ENCODE measurements around the gene PDGFC.
"Not testable (repeated sequence)": the region's sequence is repeated elsewhere in the genome, so short reads cannot be mapped to it uniquely, and the experiment has no call there.

PDGFC gene

GRCh38 chr4:156949373-156949814, 22.2 kb downstream of the PDGFC start:
- DNase-seq: no peak

GRCh38 chr4:156948738-156949137, 22.9 kb downstream of the PDGFC start:
- no peak for DNase-seq

DNA sequence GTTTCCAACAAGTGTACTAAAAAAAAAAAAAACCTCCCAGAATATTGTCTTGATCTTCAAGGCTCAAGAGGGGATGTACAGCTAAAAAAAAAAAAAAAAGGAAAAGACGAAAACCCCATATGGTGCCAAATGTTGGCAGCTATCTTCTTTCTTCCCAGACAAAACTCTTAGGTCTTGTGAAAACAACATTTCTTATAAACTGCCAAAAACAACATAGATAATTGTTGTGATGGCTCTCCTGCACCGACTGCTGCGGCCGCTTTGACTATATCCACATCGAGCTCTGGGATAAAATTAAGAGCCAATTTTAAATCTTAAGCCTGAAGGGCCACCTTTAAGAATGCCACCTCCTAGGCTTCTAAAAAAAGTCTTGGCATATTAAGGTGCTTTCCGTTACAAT, 23.5 kb downstream of the PDGFC start:
- no peak for DNase-seq

DNA sequence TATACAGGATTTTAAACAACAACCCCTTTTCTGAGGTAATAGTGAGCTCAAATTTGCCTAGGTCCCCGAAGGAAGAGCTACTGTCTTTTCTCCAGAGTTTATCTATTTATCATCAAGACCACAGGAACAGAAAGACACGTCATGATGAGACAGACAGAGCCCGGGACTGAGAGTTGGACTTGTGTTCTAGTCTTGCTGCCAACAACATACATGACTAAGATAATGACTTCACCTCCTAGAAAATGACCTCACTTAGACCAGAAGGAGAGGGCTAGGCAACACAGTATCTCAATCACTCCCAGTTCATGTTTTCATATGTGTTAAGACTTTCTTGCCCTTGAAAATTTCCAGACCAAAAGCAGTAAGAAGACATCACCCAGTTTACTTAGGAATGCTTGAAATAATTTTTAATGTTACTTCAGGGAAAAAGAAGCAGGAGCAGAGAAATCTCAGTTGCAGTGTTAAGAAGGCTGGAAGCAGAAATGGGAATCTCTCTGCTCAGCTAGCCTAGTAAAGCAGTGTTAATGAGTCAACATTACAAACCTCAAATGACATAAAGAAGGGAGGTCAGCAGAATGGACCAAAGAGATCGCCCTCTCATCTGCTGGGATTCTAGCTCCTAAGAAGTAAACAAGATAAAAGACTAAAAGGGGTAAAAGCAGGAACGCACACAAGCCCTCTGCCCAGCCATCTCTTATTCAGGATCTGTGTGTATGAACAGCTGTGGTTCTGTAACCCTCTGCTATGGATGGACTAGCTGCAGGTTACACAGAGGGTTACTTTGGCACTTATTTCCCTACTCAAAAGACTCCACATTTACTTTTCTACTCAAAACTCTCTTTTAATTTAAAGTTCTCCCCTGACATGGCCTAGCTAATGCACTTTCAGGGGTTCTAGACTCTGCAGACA, 24.8 kb downstream of the PDGFC start:
- no peak for DNase-seq

- no peak for DNase-seq
Observed at GRCh38 chr4:156945532-156945931, 26.1 kb downstream of the PDGFC start.

DNA sequence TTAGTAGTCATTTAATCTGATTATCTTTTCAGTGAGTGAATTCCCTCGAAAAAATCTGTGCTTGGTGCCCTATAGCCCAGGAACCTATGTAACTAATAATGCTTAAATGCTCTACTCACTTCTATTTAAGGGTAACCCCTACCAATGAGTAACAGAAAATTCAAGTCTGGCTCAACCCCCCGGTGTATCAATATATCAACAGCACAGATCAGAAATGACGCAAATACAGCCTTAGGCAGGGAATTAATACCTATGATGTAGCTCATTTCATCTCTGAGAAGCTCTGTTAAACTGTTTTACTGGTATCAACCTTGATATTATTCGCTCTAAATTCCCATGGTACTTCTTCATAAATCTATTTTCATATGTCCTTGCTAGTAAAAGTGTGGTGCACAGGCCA, 28.6 kb downstream of the PDGFC start:
- no peak for DNase-seq

DNA sequence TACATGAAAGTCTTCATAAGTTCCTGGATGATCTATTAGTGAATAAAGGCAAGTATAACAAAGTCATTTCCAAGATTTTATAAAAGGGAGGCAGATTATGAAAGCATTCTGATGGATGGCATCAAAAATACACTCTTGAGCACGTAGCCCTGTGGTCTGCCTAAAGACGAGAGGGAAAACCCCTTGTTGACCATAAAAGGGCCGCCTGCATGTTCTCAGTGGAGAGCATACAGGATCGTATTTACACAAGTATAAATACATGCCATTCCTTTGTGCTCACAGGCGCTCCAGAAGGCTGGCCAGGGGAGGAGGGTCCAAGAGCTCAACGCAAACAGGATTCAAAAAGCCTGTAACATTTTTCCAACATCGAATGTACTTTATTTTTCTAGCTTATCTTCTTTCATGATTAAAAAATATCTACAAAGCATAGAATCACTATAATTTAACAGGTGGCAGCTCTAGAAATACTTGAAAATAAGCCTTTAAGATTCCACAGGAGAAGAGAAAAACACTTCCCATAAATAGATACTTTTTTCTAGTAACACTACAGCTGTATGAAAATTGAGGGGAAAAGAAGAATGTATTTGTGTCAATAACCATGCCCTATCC, 29.6 kb downstream of the PDGFC start:
- DNase-seq: no peak

DNA sequence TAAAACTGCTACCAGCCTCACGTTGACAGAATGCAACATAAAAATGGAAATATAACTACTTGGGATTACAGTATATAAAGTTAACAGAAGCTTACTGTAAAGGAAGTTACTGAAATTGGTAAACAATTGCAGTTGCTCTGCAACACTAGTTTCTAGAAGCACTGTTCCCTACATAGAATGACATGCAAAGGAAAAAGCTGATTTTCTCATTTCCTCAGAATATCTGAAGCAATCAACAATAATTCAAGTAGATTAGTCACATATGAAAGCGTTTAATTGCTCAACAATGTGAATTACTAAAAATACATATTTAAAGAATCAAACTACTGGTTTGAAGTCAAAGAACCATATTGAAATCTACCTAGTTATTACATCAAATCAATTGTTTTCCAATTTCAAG, 31.8 kb downstream of the PDGFC start:
- DNase-seq: no peak

DNA sequence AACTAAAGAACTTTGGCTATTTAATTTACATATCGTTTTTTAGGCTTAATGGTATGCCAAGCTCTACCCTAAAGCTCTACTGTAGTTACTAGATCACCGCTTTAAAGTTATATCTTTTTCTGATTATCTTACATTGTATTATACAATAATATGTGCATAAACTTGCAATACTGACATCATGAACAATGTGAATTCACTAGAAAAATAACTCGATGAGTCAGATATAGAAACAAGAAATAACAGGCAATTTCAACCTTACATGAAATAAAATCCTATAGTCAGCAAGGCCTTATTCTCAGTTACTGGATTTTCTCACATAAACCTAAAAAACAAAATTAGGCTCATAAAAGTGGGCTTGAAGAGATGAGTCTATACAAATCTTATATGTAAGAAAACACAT, 32.5 kb downstream of the PDGFC start:
- DNase-seq: no peak

DNA sequence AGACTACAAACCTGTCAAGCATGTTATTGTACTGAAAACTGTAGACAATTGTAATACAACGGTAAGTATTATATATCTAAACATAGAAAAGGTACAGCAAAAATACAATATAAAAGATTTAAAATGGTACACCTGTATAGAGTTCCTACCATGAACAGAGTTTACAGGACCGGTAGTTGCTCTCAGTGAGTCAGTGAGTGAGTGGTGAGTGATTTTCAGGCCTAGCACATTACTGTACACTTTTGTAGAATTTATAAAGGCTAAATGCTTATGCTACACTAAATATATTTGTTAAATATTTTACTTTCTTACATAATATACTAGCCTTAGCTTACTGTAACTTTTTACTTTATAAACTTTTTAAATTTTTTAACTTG, 37.4 kb downstream of the PDGFC start:
- DNase-seq: no peak

DNA sequence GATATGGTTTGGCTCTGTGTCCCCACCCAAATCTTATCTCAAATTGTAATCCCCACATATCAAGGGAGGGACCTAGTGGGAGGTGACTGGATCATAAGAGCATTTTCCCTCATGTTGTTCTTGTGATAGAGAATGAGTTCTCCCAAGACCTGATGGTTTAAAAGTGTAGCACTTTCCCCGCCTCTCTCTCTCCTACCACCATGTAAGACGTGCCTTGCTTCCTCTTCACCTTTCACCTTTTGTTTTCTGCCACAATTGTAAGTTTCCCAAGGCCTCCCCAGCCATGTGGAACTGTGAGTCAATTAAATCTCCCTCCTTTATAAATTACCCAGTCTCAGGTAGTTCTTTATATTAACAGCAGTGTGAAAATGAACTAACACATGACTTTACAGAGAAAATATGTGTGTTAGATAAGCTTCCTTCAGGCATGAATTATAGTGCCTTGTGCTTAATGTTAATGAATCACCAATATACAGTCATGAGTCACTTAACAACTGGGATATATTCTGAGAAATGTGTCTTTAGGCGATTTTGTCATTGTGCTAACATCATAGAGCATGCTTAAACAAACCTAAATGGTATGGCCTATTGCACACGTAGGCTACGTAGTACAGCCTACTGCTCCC, 37.9 kb downstream of the PDGFC start:
- DNase-seq: no peak

DNA sequence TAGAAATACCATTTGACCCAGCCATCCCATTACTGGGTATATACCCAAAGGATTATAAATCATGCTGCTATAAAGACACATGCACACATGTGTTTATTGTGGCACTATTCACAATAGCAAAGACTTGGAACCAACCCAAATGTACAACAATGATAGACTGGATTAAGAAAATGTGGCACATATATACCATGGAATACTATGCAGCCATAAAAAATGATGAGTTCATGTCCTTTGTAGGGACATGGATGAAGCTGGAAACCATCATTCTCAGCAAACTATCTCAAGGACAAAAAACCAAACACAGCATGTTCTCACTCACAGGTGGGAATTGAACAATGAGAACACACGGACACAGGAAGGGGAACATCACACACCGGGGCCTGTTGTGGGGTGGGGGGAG, 39.2 kb downstream of the PDGFC start:
- DNase-seq: not testable (repeated sequence)

- DNase-seq: no peak
Observed at GRCh38 chr4:156931267-156931666, 40.3 kb downstream of the PDGFC start.

DNA sequence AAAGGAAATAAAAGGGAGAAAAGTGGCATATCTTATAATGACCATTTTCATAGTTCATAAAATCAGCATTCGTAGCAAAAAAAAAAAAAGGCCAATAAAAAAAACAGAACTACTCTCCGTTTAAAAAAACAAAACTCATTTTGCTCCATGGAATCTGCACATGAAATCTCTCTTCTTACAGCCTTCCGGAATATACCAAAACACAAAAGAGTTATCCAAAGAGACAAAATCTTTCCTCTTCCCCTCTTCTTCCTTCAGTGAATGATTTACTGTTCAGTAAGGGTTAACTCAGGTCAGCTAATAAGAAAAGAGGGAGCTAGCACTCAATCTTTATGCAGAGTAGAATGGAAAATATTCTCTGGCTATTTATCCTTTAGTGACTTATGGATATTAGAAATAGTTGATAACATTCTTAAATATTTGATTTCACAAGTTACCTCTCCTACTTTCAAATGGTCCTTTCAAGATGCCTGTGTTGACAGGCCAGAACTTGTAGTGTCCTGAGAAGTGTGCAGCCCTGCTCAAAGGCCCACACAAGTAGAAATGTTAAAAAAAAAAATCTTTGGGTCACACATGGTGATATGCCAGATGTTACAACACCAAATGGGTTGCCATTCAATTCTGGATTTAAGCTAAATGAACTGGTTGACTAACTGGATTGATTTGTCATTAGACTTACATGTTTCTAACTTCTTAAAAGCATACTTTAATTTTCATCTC, 42.1 kb downstream of the PDGFC start:
- no peak for DNase-seq

- DNase-seq: no peak
Observed at GRCh38 chr4:156924774-156925315, 46.8 kb downstream of the PDGFC start.

DNA sequence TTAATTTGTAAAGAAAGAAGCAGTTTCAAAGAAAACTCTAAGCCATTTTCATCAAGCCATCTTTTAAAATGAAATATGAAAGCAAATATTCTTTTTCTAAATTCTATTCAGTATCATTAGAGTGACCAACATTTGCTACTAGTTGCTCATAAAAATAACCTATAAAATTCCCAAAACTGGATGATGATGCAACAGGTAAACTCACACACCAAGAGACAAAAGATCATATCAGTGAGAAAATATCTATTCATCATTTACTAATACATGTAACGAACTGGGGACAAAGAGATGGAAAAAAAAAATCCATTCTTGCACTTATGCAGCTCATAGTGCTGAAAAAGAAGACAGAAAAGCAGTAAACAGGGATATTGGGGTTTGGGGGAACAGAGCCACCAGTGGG, 48.1 kb downstream of the PDGFC start:
- DNase-seq: no peak

DNA sequence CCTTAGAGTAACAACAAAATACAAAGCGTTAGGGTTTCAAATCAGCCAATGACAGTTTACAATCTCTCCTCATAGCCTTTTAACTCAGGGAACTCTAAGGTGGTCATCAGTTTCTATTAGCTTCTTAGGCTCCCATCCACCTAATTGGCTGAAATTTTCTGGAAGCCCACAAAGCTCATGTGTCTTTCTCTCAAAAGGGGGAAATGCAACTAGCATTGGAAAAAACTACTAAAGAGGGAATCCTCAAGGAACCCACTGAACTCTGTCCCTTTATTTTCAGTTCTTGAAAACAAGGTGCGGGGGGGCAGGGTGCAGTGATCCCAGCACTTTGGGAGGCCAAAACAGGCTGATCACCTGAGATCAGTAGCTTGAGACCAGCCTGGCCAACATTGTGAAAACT, 56.4 kb downstream of the PDGFC start:
- no peak for DNase-seq

DNA sequence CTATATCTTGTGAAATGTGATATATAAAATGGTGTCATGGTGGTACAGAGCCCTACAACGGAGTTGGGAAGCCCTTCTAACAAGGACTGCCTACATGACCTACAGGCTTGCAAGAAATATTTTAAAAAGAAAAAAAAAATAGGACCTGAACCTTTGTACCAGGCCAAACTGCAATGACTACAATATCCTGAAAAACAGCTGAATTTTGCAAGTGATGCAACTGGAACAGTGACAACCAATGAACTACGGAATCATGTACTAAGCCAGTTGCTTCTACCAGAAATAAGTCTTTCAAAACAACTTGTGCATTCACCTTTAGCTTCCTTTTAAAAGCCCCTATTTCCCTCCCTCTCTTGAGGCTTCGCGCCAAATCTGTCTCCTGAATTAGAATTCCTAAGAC, 58.4 kb downstream of the PDGFC start:
- DNase-seq: no peak

DNA sequence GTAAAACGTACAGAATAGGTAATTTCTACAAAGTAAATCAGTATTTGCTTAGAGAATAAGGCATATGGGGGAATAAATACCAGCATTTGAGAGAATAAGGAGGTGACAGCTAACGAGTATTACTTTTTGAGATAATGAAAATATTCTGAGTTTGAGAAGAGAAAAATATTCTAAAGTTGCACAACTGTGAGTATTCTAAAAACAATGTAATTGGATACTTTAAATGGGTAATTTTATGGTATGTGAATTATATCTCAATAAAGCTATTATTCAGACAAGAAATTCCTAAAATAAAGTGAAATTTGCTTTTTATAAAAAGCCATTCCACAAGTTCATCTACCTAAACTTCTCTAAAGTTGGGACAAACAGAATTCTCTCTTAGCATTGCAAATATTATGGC, 62.6 kb downstream of the PDGFC start:
- no peak for DNase-seq

DNA sequence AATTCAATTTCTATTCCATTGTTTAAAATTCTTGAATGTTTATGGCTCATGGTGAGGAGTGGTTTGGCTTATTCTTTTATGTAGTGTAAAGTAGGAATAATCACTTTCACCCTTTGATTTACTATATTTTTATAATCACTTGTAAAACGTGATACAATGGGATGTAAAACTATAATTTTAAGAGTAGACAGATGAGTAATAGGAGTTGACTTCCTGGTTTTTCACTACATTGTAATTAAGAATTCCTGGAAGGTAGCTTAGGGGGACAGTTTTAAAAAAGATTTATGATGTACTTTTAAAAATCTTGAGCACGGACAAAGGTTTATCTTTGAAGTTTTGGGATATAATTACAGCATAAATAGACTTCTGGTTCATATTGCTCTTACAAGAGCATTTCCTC, 65.3 kb downstream of the PDGFC start:
- no peak for DNase-seq

- no peak for DNase-seq
Observed at GRCh38 chr4:156901871-156902270, 69.7 kb downstream of the PDGFC start.

DNA sequence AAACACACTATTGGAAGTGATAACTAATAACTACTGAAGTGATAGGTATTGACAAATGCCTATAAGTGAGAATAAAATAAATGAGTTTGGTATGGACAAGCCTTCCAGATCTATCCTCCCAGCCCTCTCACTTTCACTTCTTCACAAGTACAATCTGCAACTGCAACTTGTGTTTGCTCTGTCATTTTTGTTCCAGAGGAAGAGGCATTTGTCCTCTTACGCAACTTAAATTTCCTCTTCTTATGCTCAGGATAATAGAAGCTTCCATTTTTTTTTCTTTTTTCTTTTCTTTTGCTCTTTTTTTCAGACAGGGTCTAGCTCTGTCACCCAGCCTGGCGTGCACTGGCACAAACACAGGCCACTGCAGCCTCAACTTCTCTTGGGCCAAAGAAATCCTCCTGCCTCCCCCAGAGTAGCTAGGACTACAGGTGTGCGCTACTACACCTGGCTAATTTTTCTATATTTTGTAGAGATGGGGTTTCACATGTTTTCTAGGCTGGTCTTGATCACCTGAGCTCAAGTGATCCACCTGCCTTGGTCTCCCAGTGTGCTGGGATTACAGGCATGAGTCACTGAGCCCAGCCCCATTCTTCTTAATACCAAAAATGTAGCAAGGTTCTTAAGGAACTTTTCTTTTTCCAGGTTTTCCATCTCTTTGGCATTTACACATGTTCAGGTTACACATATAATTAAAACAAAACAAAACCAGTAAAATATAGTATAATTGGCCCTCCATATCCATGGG, 73.1 kb downstream of the PDGFC start:
- DNase-seq: no peak
